Astrocyte of the cerebellum (primary cell): ENCODE data around the gene CRACR2A.

Experiments used
- DNase-seq: peaks from one replicate; pipeline ENCODE4 v3.0.0-alpha.2; 2011; ENCODE audit warnings: low read depth
- H3K4me3 ChIP-seq: 2 replicates; pipeline ENCODE4 v1.5.1; 2011; ENCODE audit warnings: mild to moderate bottlenecking, low read depth, low read length, moderate library complexity
- CTCF ChIP-seq: IDR thresholded peaks from 2 replicates; pipeline ENCODE4 v1.5.1; 2012; ENCODE audit warnings: low read length, low read depth, moderate library complexity, mild to moderate bottlenecking; ENCODE audit errors: missing control alignments
- in situ Hi-C: cut with HindIII; loops from 2 replicates; pipeline ENCODE4 v1.10.0; 2017; ENCODE audit warnings: low sequenced_read_pairs

The CRACR2A gene

GRCh38 chr12:3753544-3754284, 805 bp upstream of the CRACR2A start:
- in situ Hi-C loops = no loop called here
- H3K4me3 ChIP-seq = no peak overlapping the region
- no peak for DNase-seq
- TF ChIP-seq CTCF = no peak

DNA sequence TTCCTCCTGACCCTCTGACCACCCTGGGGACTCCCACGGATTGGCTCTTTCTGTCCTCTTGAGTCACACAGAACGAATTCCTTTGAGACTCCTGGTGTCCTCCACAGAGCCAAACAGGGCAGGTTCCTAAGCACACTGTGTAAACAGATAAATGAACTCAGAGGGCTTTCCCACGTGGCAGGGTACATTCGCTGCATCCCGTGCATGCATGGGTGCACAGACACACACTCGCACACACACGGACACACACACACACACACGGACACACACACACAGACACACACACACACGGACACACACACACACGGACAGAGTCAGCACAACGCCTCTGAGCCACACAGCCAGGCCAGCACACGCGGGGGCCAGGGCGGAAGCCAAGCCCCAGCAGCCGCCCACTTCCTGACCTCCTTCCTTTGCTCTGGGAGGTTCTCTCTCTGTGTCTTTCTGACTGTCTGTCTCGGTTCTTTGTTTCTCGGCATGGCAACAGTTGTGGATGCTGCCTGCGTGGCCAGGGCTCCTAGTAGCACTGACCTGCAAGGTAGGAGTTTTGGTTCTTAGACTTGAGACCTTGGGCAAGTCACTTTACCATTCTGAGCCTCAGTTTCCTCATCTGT, 706 bp downstream of the CRACR2A start:
- TF ChIP-seq CTCF = no peak
- DNase-seq = no peak
- in situ Hi-C loops = no loop called here
- H3K4me3 ChIP-seq = no peak overlapping the region

- no peak for DNase-seq
- TF ChIP-seq CTCF = no peak
- H3K4me3 ChIP-seq = no peak overlapping the region
- in situ Hi-C loops = no loop called here
Observed at GRCh38 chr12:3751151-3752095, 1.5 kb downstream of the CRACR2A start.

GRCh38 chr12:3750616-3751015, 2.3 kb downstream of the CRACR2A start:
- no peak for TF ChIP-seq CTCF
- H3K4me3 ChIP-seq = no peak overlapping the region
- DNase-seq = no peak
- in situ Hi-C loops = no loop called here

GRCh38 chr12:3748620-3749019, 4.3 kb downstream of the CRACR2A start:
- in situ Hi-C loops = no loop called here
- DNase-seq = no peak
- no peak overlapping the region for H3K4me3 ChIP-seq
- TF ChIP-seq CTCF = no peak

GRCh38 chr12:3747976-3748619, 4.8 kb downstream of the CRACR2A start:
- H3K4me3 ChIP-seq = no peak overlapping the region
- no peak for TF ChIP-seq CTCF
- in situ Hi-C loops = no loop called here
- DNase-seq = no peak
